ENCODE data around the gene SEPTIN3. TPM values are rescaled to one million over a fixed set of nuclear protein-coding genes. Genes with fewer than 3 reads are reported as not detected.

The SEPTIN3 gene, protein sequence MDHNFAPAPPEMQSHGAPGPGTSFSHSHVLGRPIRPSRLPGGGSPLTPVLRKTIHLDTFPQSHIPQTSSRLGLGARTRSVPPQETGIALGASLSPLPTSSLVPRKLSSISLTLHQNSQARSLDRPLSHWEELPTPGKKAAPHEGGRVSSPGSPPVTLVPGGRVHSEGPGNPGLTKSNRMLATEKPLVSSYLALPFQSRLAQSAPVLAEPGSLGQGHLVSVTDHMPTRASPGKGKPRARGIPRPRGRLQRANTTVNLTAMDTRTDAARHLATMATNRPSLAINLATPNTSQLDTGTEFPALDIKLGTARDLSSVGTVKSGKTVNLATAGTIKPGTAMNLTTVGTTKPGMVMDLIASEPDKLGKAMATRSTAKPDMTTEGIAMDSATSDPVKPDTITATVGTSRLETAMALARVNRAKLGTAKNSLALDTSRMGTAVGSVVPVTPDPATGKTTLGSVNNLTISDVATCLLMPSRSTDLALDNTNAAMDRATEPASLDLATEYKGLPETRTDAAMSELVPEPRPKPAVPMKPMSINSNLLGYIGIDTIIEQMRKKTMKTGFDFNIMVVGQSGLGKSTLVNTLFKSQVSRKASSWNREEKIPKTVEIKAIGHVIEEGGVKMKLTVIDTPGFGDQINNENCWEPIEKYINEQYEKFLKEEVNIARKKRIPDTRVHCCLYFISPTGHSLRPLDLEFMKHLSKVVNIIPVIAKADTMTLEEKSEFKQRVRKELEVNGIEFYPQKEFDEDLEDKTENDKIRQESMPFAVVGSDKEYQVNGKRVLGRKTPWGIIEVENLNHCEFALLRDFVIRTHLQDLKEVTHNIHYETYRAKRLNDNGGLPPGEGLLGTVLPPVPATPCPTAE
- total RNA-seq: 1.9 and 2.5 TPM in 2 replicates

DNA sequence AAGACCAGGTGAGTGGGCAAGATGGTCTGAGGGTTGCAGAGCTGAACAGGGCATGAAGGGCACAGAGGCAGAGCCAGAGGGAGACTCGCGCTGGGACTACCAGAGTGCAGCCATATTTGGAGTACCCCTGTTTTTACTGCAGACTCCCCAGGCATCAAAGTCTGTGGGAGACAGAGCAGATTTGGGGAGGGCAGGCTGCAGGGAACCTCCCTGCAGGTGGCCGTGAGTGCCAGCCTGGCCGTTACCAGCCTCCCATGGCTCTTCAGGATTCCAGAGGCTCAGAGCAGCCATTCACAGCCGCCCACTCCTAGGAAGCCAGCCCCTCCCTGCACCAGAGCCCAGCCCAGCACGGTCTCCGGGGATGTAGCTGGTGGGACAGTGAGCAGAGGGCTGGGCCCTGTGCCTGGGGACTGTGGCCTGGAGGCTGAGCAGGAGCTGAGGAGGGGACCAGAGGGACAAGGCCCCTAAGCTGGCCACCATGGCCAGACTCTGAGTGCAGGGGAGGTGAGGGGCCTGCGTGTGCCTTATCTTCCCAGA lies at the start of gene SEPTIN3:
SEPTIN3 (plus strand) TSS at position 334 of the 537 bp plus-strand sequence. CDS start 2,050 bp downstream, outside the sequence.
- peaks cover 16% of the 10 kb centered on the region for H3K27me3 ChIP-seq (ENCODE audit: control insufficient read depth, insufficient read depth, low read length)
- DNase-seq (ENCODE audit: low read depth): no peak
- H3K4me3 ChIP-seq (ENCODE audit: low read depth, low read length): no peak within 1 kb of the TSS
- TF ChIP-seq, protein P1, sequence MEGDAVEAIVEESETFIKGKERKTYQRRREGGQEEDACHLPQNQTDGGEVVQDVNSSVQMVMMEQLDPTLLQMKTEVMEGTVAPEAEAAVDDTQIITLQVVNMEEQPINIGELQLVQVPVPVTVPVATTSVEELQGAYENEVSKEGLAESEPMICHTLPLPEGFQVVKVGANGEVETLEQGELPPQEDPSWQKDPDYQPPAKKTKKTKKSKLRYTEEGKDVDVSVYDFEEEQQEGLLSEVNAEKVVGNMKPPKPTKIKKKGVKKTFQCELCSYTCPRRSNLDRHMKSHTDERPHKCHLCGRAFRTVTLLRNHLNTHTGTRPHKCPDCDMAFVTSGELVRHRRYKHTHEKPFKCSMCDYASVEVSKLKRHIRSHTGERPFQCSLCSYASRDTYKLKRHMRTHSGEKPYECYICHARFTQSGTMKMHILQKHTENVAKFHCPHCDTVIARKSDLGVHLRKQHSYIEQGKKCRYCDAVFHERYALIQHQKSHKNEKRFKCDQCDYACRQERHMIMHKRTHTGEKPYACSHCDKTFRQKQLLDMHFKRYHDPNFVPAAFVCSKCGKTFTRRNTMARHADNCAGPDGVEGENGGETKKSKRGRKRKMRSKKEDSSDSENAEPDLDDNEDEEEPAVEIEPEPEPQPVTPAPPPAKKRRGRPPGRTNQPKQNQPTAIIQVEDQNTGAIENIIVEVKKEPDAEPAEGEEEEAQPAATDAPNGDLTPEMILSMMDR (IDR thresholded peaks at IDR 0.05; ENCODE audit: insufficient read depth, low read length, poor library complexity, severe bottlenecking): no peak
- H3K36me3 ChIP-seq (ENCODE audit: control insufficient read depth, insufficient read depth, low read length): no peaks in the 10 kb centered on the region

DNA sequence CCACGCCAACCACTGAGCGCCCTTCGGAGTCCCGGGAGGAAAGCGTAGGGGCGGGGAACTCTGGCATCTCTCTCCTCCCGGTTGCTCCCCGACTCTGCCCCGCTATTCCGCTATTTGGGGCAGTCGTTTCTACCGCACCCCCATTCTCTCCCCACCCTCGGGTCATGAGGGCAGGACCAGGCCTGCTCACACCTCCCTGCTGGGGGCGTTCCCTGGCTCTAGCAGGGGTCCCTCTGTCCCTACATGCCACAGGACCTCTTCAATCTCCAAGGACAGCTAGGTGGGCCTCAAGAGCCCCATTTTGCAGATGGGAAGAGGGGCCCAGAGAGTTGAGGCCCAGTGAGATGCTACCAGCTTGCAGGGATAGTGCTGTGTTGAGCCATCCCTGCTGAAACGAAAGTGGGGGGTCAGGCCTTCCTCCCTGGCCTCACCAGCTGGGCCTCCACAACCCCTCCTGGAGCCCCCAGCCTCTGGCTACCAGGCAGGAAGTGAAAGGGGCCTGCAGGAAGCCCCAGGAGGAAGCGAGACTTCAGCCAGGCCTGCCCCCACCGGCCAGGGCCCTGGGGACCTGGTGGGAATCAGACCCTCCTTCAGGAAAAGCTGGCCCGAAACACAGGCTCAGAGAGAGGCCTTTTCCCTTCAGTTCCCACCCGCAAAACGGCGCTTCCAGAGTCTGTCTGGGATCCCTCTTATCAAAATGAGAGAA lies 48.8 kb upstream of the SEPTIN3 start:
- TF ChIP-seq, protein P1 (IDR thresholded peaks at IDR 0.05; ENCODE audit: insufficient read depth, low read length, poor library complexity, severe bottlenecking): no peak
- Histone ChIP-seq H3K4me3 (ENCODE audit: low read depth, low read length) (no peak overlapping the region), H3K36me3 (ENCODE audit: control insufficient read depth, insufficient read depth, low read length) (no peaks in the 10 kb centered on the region), H3K27me3 (ENCODE audit: control insufficient read depth, insufficient read depth, low read length) (peaks cover 20% of the 10 kb centered on the region)
- no peak for DNase-seq (ENCODE audit: low read depth)

DNA sequence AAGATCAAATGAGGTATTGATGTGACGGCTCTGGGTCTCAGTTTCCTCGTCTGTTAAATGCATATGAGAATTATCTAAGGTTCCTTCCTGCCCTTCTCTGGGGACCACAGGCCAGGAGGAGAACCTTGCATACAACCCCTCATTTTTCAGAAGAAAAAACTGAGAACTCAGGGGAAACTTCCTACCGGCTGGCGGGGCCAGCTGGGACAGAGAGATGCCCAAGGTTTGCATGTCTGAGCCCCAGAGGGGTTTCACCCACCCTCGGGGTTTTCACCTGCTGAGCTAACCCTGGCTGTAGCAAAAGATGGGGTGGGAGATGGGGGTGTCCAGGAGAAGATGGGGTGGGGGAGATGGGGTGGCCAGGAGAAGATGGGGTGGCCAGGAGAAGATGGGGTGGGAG lies 46.9 kb upstream of the SEPTIN3 start:
- H3K36me3 ChIP-seq (ENCODE audit: control insufficient read depth, insufficient read depth, low read length): no peaks in the 10 kb centered on the region
- no peak overlapping the region for H3K4me3 ChIP-seq (ENCODE audit: low read depth, low read length)
- DNase-seq (ENCODE audit: low read depth): no peak
- peaks cover 21% of the 10 kb centered on the region for H3K27me3 ChIP-seq (ENCODE audit: control insufficient read depth, insufficient read depth, low read length)
- TF ChIP-seq, protein P1 (IDR thresholded peaks at IDR 0.05; ENCODE audit: insufficient read depth, low read length, poor library complexity, severe bottlenecking): no peak

DNA sequence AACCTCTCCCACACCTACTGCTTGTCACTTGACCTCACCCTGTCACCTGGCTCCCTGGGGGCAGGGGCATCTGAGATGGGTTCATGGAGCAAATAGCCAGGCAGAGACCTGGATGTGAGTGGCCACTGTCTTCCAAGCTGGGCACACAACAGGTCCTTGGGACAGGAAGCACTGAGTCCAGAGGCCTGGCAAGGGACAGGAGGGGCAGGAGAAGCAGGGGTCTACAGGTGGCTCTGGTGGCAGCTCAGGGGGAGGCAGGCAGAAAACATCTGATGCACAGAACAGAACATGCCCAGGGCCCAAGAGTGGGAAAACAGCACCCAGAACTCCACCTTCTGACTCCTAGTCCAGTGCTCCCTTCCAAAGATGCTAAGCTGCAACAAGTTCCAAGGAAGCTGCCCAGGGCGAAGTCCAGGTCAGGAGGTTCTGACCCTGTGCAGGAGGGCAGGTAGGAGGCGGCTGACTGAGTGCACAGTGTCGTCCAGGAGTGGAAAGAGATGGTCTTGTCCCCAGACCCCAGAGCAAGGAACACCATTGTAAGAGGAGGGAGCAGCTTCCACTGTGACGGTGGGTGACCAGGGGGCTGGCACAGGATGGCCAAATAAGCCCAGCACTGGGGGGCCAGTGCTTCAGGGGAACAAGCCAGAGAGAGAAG lies 46.2 kb upstream of the SEPTIN3 start:
- TF ChIP-seq, protein P1 (IDR thresholded peaks at IDR 0.05; ENCODE audit: insufficient read depth, low read length, poor library complexity, severe bottlenecking): no peak
- H3K27me3 ChIP-seq (ENCODE audit: control insufficient read depth, insufficient read depth, low read length): peaks cover 23% of the 10 kb centered on the region
- DNase-seq (ENCODE audit: low read depth): no peak

DNA sequence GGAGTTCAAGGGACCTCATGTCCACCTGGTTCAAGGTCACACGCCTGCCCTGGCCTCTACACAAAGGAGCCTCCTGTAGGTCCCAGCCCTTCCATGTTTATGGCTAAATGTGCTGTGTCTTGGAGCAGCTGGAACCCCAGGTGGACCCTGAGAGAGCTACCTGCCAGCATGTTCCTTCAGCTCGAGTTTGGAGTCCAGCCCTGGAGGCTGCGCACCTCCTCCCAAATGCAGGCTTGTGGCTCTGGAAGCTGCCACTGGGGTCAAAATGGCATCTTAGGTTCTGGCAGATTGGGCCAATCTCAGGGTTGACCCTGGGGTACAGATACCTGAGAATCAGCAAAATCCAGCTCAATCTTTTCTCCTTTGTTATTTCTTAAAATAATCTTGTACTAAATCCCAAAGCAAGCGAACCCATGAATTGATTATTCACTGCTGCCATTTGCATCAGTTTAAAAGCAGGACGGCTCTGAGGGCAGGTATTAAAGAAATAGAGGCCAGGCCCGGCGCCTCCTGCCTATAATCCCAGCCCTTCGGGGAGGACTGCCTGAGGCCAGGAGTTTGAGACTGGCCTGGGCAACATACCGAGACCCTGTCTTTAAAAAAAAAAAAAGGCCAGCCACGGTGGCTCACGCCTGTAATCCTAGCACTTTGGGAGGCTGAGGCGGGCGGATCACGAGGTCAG lies 45.5 kb upstream of the SEPTIN3 start:
- Histone ChIP-seq H3K27me3 (ENCODE audit: control insufficient read depth, insufficient read depth, low read length) (peaks cover 26% of the 10 kb centered on the region), H3K36me3 (ENCODE audit: control insufficient read depth, insufficient read depth, low read length) (no peaks in the 10 kb centered on the region), H3K4me3 (ENCODE audit: low read depth, low read length) (no peak overlapping the region)
- DNase-seq (ENCODE audit: low read depth): no peak
- TF ChIP-seq, protein P1 (IDR thresholded peaks at IDR 0.05; ENCODE audit: insufficient read depth, low read length, poor library complexity, severe bottlenecking): no peak

More for the DNA sequence above, 46.2 kb upstream of the SEPTIN3 start:
- no peak overlapping the region for H3K4me3 ChIP-seq (ENCODE audit: low read depth, low read length)
- H3K36me3 ChIP-seq (ENCODE audit: control insufficient read depth, insufficient read depth, low read length): no peaks in the 10 kb centered on the region

Data from kidney epithelial cell (primary cell).